T-helper 1 cell treated with Interleukin-12 subunit alpha and Interleukin-12 subunit beta and Interleukin-4 antibody, amounts not matched to agents 30 ng/mL and 1 ng/mL, for 36 hours (primary cell): Measurements from ENCODE around the gene CDR2. TPM values are rescaled to one million over a fixed set of nuclear protein-coding genes. Genes with fewer than 3 reads are reported as not detected.
"Not testable (repeated sequence)": the region's sequence is repeated elsewhere in the genome, so short reads cannot be mapped to it uniquely, and the experiment has no call there.

Experiments
- intact Hi-C: fragments of 100-400 bp; cut with micrococcal nuclease; formaldehyde crosslinking; loops from one replicate; pipeline ENCODE4 v1.15.1; 2024
- total RNA-seq: library from RNA; stranded (reverse); gene quantifications from 2 replicates; pipeline ENCODE4 v1.2.3, GENCODE V29; 2022

CDR2 gene
- total RNA-seq, 1 donor from 2014 or later: 59.0 TPM

DNA sequence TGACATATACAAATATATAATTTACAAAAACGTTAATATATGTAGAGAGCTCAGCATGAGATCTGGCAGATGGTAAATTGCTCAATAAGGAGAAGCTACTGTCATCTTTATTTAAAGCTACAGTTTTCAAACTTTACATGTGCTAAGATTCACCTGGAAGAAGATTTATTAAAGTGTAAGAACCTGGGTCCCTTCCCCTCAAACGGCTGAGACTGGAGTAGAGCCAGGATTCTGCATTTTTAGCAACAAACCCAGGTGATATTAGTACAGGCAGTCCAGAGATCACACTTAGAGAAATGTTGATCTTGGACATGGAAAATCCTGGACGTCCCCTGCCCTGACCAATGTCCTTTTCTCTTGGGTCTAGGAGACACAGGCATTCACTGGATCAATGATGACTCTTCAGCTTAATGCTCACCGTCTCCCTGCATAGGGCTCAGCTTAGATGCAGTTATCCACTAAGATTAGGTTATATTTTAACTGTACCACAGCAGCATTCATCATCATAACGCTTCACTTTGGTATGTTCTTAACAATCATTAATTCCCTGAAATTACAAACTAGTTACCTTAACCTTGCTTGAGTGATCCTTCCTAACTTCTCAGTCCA is 20.4 kb downstream of the CDR2 start:
- intact Hi-C loops: loop anchor here (1.0 to 2.0 kb wide), 3 partner anchors 15 to 33 kb away; no protein-coding TSS in a partner anchor

DNA sequence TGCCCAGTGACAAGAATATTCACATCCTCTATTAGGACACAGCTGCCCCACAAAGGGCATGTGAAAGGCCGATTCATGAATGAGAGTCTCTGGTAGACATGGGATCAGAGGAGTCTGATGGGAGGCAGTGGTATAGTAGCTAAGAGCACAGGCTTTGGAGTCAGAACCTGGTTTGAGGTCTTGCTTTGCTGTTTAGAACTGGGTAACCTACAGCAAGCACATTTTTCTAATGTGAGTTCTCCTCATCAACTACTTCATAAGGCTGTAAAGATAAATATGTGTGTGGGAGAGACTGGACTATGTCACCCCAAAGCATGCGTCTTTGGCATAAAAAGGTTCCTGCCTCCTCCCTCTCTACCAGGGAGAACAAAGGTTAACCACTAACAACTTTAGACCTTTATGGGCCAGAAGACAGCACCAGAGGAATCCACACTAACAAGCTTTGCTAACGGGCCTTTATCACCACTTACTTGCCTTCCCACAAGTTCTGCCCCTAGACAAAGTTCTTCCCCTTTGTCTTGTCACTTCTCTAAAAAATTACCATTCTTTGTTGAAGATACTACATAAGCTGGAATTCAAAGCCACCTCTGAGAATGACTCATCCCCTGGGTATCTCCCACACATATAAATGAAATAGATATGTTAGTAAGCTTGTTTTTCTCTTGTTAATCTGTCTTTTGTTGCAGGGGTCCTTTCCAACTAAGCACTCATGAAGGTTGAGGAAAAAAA is 21.1 kb downstream of the CDR2 start:
- intact Hi-C loops: loop anchor here (1.0 to 2.0 kb wide), 3 partner anchors 15 to 33 kb away; no protein-coding TSS in a partner anchor

- intact Hi-C loops: loop anchor here (1.0 to 2.0 kb wide), 3 partner anchors 14 to 32 kb away; no protein-coding TSS in a partner anchor
Measured at GRCh38 chr16:22352723-22353122, 21.7 kb downstream of the CDR2 start.

DNA sequence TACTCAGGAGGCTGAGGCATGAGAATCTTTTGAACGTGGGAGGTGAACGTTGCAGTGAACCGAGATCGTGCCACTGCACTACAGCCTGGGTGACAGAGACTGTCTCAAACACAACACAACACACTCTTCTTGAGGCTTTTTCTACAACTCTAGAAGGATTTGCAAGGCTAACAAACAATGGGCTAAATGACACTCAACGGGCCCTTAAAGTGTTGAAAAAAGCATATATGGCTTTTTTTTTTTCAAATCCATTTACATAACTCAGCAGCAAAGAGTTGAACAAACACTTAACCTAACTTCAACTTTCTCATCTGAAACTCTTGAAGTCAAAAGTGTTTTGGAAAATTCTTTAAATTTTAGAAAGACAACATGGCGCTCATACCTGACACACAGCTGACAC is 22.3 kb downstream of the CDR2 start:
- intact Hi-C loops: loop anchor here (2.0 kb wide), 2 partner anchors 13 to 31 kb away; no protein-coding TSS in a partner anchor

DNA sequence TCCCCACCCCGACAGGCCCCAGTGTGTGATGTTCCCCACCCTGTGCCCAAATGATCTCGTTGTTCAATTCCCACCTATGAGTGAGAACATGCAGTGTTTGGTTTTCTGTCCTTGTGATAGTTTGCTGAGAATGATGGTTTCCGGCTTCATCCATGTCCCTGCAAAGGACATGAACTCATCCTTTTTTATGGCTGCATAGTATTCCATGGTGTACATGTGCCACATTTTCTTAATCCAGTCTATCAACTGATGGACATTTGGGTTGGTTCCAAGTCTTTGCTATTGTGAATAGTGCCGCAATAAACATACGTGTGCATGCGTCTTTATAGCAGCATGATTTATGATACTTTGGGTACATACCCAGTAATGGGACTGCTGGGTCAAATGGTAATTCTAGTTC is 23.4 kb downstream of the CDR2 start:
- intact Hi-C loops: not testable (repeated sequence)

DNA sequence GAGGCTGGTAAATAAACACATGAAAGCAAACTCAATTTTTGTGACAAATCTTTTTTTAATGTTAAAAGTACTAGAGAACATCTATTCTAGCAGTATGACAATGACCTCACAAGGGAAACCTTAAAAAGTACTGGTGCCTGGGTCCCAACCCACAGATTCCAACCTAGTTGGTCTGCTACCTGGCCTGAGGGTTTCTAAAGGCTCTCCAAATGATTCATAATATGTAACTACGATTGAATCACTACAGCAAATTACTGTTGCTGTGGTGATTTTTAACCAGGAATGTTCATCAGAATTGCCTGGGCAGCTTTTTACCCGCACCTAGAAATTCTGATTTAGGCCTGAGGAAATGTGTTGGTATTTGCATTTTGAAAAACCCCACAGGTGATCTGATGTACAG is 26.1 kb downstream of the CDR2 start:
- intact Hi-C loops: no loop called here

DNA sequence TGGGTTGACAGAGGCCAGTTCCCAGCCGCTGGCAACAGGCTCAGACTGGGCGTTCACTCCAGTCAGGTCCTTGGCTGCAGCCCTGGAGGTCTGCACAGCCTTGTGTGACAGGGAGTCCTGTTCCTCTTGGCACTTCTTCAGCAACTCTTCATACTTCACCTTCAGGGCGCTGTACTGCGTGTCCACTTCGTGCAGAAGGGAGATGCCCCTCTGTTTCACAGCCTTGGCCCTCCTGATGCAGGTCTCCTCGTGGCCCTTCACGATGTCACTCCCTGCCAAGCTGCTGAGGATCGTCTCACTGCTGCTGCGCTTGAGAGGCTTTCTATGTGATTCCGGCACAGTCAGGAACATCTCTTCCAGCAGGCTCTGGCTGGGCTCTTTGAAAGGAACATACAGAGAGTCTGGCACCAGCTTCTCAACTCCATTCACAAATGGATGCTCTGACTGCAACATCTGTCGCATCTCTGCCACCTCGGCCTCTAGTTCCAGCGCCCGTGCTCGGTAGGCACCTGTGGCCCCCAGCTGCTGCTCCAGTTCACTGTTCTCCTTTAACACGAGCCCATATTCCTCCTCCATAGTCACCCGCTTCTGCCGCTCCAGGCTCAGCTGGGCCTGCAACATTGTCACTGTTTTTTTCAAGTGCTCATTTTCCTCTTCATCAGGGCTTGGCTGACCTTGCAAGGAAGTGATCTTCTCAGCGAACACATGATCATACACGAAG is 27.2 kb downstream of the CDR2 start:
- intact Hi-C loops: no loop called here

- intact Hi-C loops: no loop called here
Measured at GRCh38 chr16:22346483-22346882, 27.9 kb downstream of the CDR2 start.

GRCh38 chr16:22342082-22342481 is 32.3 kb downstream of the CDR2 start:
- intact Hi-C loops: no loop called here

DNA sequence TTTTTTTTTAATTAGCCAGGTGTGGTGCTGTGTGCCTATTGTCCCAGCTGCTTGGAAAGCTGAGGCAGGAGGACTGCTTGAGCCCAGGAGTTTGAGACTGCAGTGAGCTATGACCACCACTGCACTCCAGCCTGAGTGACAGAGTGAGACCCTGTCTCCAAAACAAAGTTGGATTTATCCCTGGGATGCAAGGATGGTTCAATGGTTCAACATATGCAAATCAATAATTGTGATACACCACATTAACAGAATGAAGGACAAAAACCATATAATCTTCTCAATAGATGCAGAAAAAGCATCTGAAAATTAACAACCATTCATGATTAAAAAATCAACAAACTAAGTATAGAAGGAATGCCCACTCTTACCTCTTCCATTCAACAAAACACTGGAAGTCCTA is 33.5 kb downstream of the CDR2 start:
- intact Hi-C loops: no loop called here

- intact Hi-C loops: loop anchor here (2.0 kb wide), 2 partner anchors 15 to 37 kb away; partner anchors contain the start of gene CDR2
Measured at GRCh38 chr16:22337849-22338635, 36.4 kb downstream of the CDR2 start.

DNA sequence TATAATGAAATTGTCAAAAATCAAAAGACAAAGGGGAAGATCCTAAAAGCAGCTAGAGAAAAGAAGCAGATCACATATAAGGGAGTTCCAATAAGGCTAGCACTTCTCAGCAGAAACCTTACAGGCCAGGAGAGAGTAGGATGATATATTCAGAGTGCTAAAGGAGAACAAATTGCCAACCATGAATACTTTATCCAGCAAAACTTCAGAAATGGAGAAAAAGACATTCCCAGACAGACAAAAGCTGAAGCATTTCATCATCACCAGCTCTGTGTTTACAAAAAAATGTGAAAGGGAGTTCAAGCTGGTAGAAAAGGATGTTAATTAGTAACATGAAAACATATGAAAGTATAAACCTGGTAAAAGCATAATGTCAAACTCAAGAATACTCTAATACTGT is 37.4 kb downstream of the CDR2 start:
- intact Hi-C loops: no loop called here

- intact Hi-C loops: no loop called here
Measured at GRCh38 chr16:22336581-22336980, 37.8 kb downstream of the CDR2 start.

DNA sequence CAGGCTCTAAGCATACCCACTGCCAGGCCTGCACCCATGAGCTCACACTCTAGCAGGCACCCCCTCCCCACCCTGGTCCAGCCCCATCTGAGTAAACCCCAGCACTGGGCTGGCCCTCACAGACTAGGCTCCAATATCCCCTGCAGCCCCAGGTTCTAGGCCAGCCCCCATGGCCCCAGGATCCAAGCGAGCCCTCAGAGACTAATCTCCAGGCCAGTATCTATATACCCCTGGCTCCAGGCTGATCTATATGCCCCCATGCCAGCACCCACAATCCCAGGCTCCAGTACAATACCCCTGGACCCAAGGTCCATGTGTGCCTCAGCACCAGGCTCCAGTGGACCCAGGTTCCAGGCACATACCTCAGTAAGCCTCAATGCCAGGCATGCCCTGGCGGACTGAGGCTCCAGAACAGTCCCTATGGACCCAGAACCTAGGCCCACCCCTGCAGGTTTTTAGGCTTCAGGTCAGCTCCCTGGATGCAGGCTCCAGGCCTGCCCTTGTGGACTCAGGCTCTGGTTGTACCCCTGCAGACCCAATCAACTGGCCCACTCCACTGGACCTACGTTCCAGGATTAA is 38.7 kb downstream of the CDR2 start:
- intact Hi-C loops: no loop called here

- intact Hi-C loops: no loop called here
Measured at GRCh38 chr16:22333457-22333994, 40.9 kb downstream of the CDR2 start.

GRCh38 chr16:22330326-22330725 is 44.1 kb downstream of the CDR2 start:
- intact Hi-C loops: no loop called here

GRCh38 chr16:22329199-22329695 is 45.2 kb downstream of the CDR2 start:
- intact Hi-C loops: no loop called here

- intact Hi-C loops: no loop called here
Measured at GRCh38 chr16:22328081-22328725, 46.2 kb downstream of the CDR2 start.

DNA sequence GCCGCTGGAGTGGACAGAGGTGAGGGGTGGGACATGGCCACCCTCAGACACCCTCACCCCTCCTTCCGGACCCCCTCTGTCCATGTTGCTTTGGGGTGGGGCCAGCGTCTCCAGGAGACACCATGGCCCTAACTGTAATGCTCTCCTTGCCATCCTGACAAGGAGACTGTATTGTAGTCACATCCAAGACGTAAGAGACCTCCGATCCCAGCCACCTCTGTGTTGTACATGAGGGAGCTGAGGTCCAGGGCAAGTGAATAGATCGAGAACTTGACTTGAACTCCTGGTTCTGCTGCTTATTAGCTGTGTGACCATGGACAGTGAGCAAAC is 47.0 kb downstream of the CDR2 start:
- intact Hi-C loops: no loop called here
